K562 (cell line): ENCODE results near the gene WBP1L. TPM values are rescaled to one million over a fixed set of nuclear protein-coding genes. Genes with fewer than 3 reads are reported as not detected.
A peak's percentile ranks its signal among the peaks of the same experiment; 100 is the strongest.

Source experiments
- E2F5 ChIP-seq: sonication (generic); formaldehyde crosslinking; IDR thresholded peaks from 2 replicates; pipeline ENCODE4 v1.8.0; 2022; ENCODE audit warnings: mild to moderate bottlenecking, missing genetic modification reagents
- ELF1 ChIP-seq: fragments of 200-800 bp; sonication (Bioruptor generic); IDR thresholded peaks from 2 replicates; pipeline ENCODE4 v1.6.1; 2016; ENCODE audit warnings: missing genetic modification characterization, missing compliant biosample characterization
- FOXP1 ChIP-seq: sonication (generic); formaldehyde crosslinking; IDR thresholded peaks from 2 replicates; pipeline ENCODE4 v1.8.0; 2022; ENCODE audit warnings: mild to moderate bottlenecking, missing genetic modification reagents
- GABPB1 ChIP-seq: sonication (generic); formaldehyde crosslinking; IDR thresholded peaks from 2 replicates; pipeline ENCODE4 v1.8.0; 2022; ENCODE audit warnings: mild to moderate bottlenecking, missing genetic modification reagents
- MCM7 ChIP-seq, 2 experiments: fragments of 450-650 bp; IDR thresholded peaks; 2 replicates each; pipeline ENCODE4 v1.6.1; 2016 to 2018
- NUFIP1 ChIP-seq: fragments of 450-650 bp; IDR thresholded peaks from 2 replicates; pipeline ENCODE4 v1.6.1; 2018; ENCODE audit not compliant: partially characterized antibody
- POLR2A ChIP-seq: fragments of 450-650 bp; conservative IDR thresholded peaks from 2 replicates; pipeline ENCODE4 v1.6.1; 2016
- SMAD3 ChIP-seq: fragments of 450-650 bp; formaldehyde crosslinking; conservative IDR thresholded peaks from 2 replicates; pipeline ENCODE4 v1.4.0; 2020; ENCODE audit warnings: mild to moderate bottlenecking
- STAT6 ChIP-seq: sonication (generic); formaldehyde crosslinking; IDR thresholded peaks from 2 replicates; pipeline ENCODE4 v1.8.1; 2023; ENCODE audit warnings: mild to moderate bottlenecking, missing genetic modification reagents
- TEAD2 ChIP-seq: fragments of 450-650 bp; IDR thresholded peaks from 2 replicates; pipeline ENCODE4 v1.6.1; 2016; ENCODE audit warnings: missing genetic modification characterization, control low read depth, missing compliant biosample characterization
- TFAP4 ChIP-seq: sonication (generic); formaldehyde crosslinking; IDR thresholded peaks from 2 replicates; pipeline ENCODE4 v1.8.0; 2022; ENCODE audit warnings: missing genetic modification reagents, mild to moderate bottlenecking, moderate library complexity, borderline replicate concordance
- USF1 ChIP-seq: sonication (generic); formaldehyde crosslinking; IDR thresholded peaks from 2 replicates; pipeline ENCODE4 v1.9.0; 2022; ENCODE audit warnings: mild to moderate bottlenecking, missing genetic modification reagents
- ZC3H4 ChIP-seq: sonication (generic); formaldehyde crosslinking; IDR thresholded peaks from 2 replicates; pipeline ENCODE4 v1.9.0; 2021; ENCODE audit warnings: missing genetic modification reagents, borderline replicate concordance
- ZNF224 ChIP-seq: sonication (generic); formaldehyde crosslinking; IDR thresholded peaks from 2 replicates; pipeline ENCODE4 v1.8.0; 2022; ENCODE audit warnings: mild to moderate bottlenecking, missing genetic modification reagents
- ZNF408 ChIP-seq: fragments of 250-450 bp; sonication (Bioruptor Pico); IDR thresholded peaks from 2 replicates; pipeline ENCODE4 v1.4.0; 2020; ENCODE audit warnings: low read depth, mild to moderate bottlenecking, moderate library complexity
- polyA plus RNA-seq, 8 experiments: library from polyadenylated mRNA; depleted of rRNA in 4 of 8; stranded (reverse) in 5 of 8; unstranded in 3 of 8; fragments of >200 nt; fragmentation: Nextera tagmentation in 2 of 8; fragmentation: Illumina TruSeq in 1 of 8; extraction: Ambion mirVana in 2 of 8; extraction: Trizol in 1 of 8; gene quantifications; 2 replicates each; pipeline versions ENCODE4 v1.2.1 to v1.2.3, GENCODE V29; 2011 to 2014; ENCODE audit warnings: inconsistent platforms in 1 of 8, missing spikeins in 1 of 8
- total RNA-seq, 7 experiments: library from RNA; depleted of rRNA in 6 of 7; stranded (reverse); fragments of >200 nt in 6 of 7; fragmentation: Illumina TruSeq in 2 of 7; extraction: Trizol in 2 of 7; gene quantifications; 2 replicates each; pipeline versions ENCODE4 v1.2.1 to v1.2.3, GENCODE V29; 2011 to 2021; ENCODE audit warnings: low replicate concordance in 1 of 7
- TF ChIP-seq, protein P1 (sequence below): fragments of 450-650 bp; formaldehyde crosslinking; IDR thresholded peaks from 2 replicates; pipeline ENCODE4 v1.4.0; 2020; ENCODE audit warnings: mild to moderate bottlenecking, moderate library complexity
- TF ChIP-seq, protein P2 (sequence below), 2 experiments: fragments of 450-650 bp in 1 of 2; IDR thresholded peaks; 2 replicates each; pipeline ENCODE4 v1.6.1; 2011 to 2017; ENCODE audit warnings: low read depth in 2 of 2, antibody characterized with exemption in 1 of 2, borderline replicate concordance in 1 of 2, low read length in 1 of 2, mild to moderate bottlenecking in 1 of 2, mixed read lengths in 1 of 2; ENCODE audit not compliant: control insufficient read depth in 1 of 2

Gene WBP1L
- total and polyA plus RNA-seq, 9 of the 15 experiments (the other 6 are each of a cell fraction or from before 2014, with no cell fraction given): 3.2 to 14.4 (median 11.3) TPM

- TF ChIP-seq STAT6 (CRISPR knock-in tag) (no peak), SMAD3 (CRISPR knock-in tag) (no peak), ZNF408 (CRISPR knock-in tag) (no peak), ZNF224 (CRISPR knock-in tag) (no peak), POLR2A (peak; percentile 80), USF1 (CRISPR knock-in tag) (peak; percentile 75), ELF1 (tag) (no peak), E2F5 (CRISPR knock-in tag) (no peak), TFAP4 (CRISPR knock-in tag) (no peak), ZC3H4 (0 out of 2 replicates have a peak, but pooled peaks have one; percentile 53), NUFIP1 (no peak), MCM7 (IDR thresholded peaks at IDR 0.05) (no peak), TEAD2 (tag) (no peak), FOXP1 (CRISPR knock-in tag) (peak; percentile 46; the same call in 1 of the 2 replicates), GABPB1 (CRISPR knock-in tag) (peak; percentile 53)
- TF ChIP-seq, protein P1, sequence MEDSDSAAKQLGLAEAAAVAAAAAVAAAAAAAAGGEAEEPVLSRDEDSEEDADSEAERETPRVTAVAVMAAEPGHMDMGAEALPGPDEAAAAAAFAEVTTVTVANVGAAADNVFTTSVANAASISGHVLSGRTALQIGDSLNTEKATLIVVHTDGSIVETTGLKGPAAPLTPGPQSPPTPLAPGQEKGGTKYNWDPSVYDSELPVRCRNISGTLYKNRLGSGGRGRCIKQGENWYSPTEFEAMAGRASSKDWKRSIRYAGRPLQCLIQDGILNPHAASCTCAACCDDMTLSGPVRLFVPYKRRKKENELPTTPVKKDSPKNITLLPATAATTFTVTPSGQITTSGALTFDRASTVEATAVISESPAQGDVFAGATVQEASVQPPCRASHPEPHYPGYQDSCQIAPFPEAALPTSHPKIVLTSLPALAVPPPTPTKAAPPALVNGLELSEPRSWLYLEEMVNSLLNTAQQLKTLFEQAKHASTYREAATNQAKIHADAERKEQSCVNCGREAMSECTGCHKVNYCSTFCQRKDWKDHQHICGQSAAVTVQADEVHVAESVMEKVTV: no peak
- TF ChIP-seq, protein P2, sequence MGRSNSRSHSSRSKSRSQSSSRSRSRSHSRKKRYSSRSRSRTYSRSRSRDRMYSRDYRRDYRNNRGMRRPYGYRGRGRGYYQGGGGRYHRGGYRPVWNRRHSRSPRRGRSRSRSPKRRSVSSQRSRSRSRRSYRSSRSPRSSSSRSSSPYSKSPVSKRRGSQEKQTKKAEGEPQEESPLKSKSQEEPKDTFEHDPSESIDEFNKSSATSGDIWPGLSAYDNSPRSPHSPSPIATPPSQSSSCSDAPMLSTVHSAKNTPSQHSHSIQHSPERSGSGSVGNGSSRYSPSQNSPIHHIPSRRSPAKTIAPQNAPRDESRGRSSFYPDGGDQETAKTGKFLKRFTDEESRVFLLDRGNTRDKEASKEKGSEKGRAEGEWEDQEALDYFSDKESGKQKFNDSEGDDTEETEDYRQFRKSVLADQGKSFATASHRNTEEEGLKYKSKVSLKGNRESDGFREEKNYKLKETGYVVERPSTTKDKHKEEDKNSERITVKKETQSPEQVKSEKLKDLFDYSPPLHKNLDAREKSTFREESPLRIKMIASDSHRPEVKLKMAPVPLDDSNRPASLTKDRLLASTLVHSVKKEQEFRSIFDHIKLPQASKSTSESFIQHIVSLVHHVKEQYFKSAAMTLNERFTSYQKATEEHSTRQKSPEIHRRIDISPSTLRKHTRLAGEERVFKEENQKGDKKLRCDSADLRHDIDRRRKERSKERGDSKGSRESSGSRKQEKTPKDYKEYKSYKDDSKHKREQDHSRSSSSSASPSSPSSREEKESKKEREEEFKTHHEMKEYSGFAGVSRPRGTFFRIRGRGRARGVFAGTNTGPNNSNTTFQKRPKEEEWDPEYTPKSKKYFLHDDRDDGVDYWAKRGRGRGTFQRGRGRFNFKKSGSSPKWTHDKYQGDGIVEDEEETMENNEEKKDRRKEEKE (IDR thresholded peaks at IDR 0.05; ENCODE audit: borderline replicate concordance in 1 of 2, control insufficient read depth in 1 of 2, low read depth in 2 of 2, low read length in 1 of 2): no peak
These were observed 28.9 kb upstream of the WBP1L start, which contains the start of gene SFXN2 (continued) for GRCh38 chr10:102714621-102715455.
